Panc1 (cell line): ENCODE measurements around the gene CELF1. TPM values are rescaled to one million over a fixed set of nuclear protein-coding genes. Genes with fewer than 3 reads are reported as not detected.

ENCODE experiments used
- ATAC-seq: fragments of 200-7000 bp; cut with Tn5 transposase; 2 replicates; pipeline ENCODE4 v1.9.1; 2020; ENCODE audit warnings: mild to moderate bottlenecking, moderate library complexity
- BruUV-seq: library from RNA; stranded (reverse); fragments of 400-500 nt; replicated peaks from 2 replicates; lab custom pipeline; 2021; lab: Mats Ljungman, UMichigan
- CTCF ChIA-PET: fragments of 300-600 bp; sonication (Branson Sonifier 250); formaldehyde crosslinking; loops from one replicate; lab custom pipeline; 2022; ENCODE audit warnings: antibody characterized with exemption; lab: Charles Lee
- POLR2A ChIA-PET: fragments of 300-600 bp; sonication (Branson Sonifier 250); formaldehyde crosslinking; loops from one replicate; lab custom pipeline; 2022; ENCODE audit warnings: antibody characterized with exemption; lab: Charles Lee
- DNase-seq: peaks from one replicate; pipeline ENCODE4 v3.0.0-alpha.2; 2010; ENCODE audit warnings: low read depth, low spot score
- H3K27ac ChIP-seq: 2 replicates; pipeline ENCODE4 v1.5.1; 2011; ENCODE audit warnings: mild to moderate bottlenecking, low read length, inconsistent platforms
- H3K27me3 ChIP-seq: fragments of 200-500 bp; sonication (Bioruptor generic); 2 replicates; pipeline ENCODE4 v1.6.0; 2014; ENCODE audit warnings: low read length, inconsistent platforms; ENCODE audit not compliant: control insufficient read depth, insufficient read depth
- H3K36me3 ChIP-seq: fragments of 200-500 bp; sonication (Bioruptor generic); 2 replicates; pipeline ENCODE4 v1.5.1; 2014; ENCODE audit warnings: inconsistent platforms, mild to moderate bottlenecking, low read length, moderate library complexity; ENCODE audit not compliant: control insufficient read depth, insufficient read depth
- H3K4me1 ChIP-seq: 2 replicates; pipeline ENCODE4 v1.5.1; 2011; ENCODE audit warnings: inconsistent platforms, mild to moderate bottlenecking, low read length, moderate library complexity; ENCODE audit not compliant: control insufficient read depth, insufficient read depth
- H3K4me3 ChIP-seq, 2 experiments: 2 replicates each; pipeline ENCODE4 v1.5.1; 2011 to 2012; ENCODE audit warnings: low read depth in 2 of 2, low read length in 2 of 2, mild to moderate bottlenecking in 2 of 2, inconsistent platforms in 1 of 2, moderate library complexity in 1 of 2
- H3K9me3 ChIP-seq: fragments of 200-500 bp; sonication (Bioruptor generic); 2 replicates; pipeline ENCODE4 v1.5.1; 2014; ENCODE audit warnings: low read depth, mild to moderate bottlenecking, inconsistent platforms, low read length, moderate library complexity; ENCODE audit not compliant: control insufficient read depth, insufficient read depth
- CTCF ChIP-seq: fragments of 450-650 bp; IDR thresholded peaks from 2 replicates; pipeline ENCODE4 v1.5.1; 2017; ENCODE audit warnings: mild to moderate bottlenecking
- POLR2AphosphoS5 ChIP-seq: IDR thresholded peaks from 2 replicates; pipeline ENCODE4 v1.6.1; 2012; ENCODE audit warnings: mild to moderate bottlenecking, low read depth, low read length, moderate library complexity
- SIN3A ChIP-seq: IDR thresholded peaks from 2 replicates; pipeline ENCODE4 v1.6.1; 2012; ENCODE audit warnings: low read depth, mild to moderate bottlenecking, low read length, moderate library complexity, borderline replicate concordance; ENCODE audit not compliant: insufficient read depth
- TCF7L2 ChIP-seq: IDR thresholded peaks from 2 replicates; pipeline ENCODE4 v1.6.1; 2011; ENCODE audit warnings: mild to moderate bottlenecking, low read depth, low read length, inconsistent platforms
- in situ Hi-C: cut with HindIII; loops from 2 replicates; pipeline ENCODE4 v1.10.0; 2016; ENCODE audit warnings: low sequenced_read_pairs, low pct_unique_long_range_greater_than_20kb
- intact Hi-C: fragments of 100-400 bp; cut with micrococcal nuclease; formaldehyde crosslinking; loops from one replicate; pipeline ENCODE4 v1.10.0; 2022; ENCODE audit not compliant: unreplicated experiment
- total RNA-seq: library from RNA; stranded (reverse); gene quantifications from one replicate; pipeline ENCODE4 v1.2.1, GENCODE V29; 2021; ENCODE audit not compliant: unreplicated experiment
- TF ChIP-seq, protein P1 (sequence below), 2 experiments: IDR thresholded peaks; 2 replicates each; pipeline ENCODE4 v1.6.1; 2011 to 2012; ENCODE audit warnings: low read depth in 2 of 2, control low read depth in 1 of 2, low read length in 1 of 2, mild to moderate bottlenecking in 1 of 2, moderate library complexity in 1 of 2; ENCODE audit not compliant: insufficient read depth in 1 of 2

Gene CELF1
- total RNA-seq, 1 experiment from 2014 or later: 160 TPM

DNA sequence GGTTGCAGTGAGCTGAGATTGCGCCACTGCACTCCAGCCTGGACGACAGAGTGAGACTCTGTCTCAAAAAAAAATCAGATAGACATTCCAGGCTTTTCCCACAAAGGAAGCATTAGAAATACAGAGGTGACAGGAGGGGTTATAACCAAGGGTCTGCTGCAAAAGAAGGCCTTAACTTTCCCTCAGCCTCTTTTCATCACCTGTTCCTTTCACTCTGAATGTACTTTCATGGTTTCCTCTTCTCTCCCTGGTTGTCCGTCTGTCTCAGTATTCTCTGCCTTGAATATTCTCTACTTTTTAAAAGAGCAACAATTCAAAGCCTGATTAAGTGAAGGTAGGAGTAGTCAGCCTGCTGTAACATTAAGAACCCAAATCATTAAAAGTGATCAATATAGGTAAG lies 50.2 kb downstream of the CELF1 start:
- no peak for TF ChIP-seq POLR2AphosphoS5
- TF ChIP-seq, protein P1, sequence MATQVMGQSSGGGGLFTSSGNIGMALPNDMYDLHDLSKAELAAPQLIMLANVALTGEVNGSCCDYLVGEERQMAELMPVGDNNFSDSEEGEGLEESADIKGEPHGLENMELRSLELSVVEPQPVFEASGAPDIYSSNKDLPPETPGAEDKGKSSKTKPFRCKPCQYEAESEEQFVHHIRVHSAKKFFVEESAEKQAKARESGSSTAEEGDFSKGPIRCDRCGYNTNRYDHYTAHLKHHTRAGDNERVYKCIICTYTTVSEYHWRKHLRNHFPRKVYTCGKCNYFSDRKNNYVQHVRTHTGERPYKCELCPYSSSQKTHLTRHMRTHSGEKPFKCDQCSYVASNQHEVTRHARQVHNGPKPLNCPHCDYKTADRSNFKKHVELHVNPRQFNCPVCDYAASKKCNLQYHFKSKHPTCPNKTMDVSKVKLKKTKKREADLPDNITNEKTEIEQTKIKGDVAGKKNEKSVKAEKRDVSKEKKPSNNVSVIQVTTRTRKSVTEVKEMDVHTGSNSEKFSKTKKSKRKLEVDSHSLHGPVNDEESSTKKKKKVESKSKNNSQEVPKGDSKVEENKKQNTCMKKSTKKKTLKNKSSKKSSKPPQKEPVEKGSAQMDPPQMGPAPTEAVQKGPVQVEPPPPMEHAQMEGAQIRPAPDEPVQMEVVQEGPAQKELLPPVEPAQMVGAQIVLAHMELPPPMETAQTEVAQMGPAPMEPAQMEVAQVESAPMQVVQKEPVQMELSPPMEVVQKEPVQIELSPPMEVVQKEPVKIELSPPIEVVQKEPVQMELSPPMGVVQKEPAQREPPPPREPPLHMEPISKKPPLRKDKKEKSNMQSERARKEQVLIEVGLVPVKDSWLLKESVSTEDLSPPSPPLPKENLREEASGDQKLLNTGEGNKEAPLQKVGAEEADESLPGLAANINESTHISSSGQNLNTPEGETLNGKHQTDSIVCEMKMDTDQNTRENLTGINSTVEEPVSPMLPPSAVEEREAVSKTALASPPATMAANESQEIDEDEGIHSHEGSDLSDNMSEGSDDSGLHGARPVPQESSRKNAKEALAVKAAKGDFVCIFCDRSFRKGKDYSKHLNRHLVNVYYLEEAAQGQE (IDR thresholded peaks at IDR 0.05; ENCODE audit: insufficient read depth in 1 of 2, low read depth in 2 of 2, low read length in 1 of 2): no peak
- no peak for TF ChIP-seq CTCF
- no peak for TF ChIP-seq TCF7L2
- TF ChIP-seq SIN3A: no peak
- ChIA-PET POLR2A (no interaction called here), CTCF (no interaction called here)
- intact Hi-C loops (no loop called here), in situ Hi-C loops (no loop called here)
- H3K4me3 ChIP-seq: no peak overlapping the region
- no peak overlapping the region for H3K27ac ChIP-seq
- DNase-seq (no peak), ATAC-seq (no peak)
- H3K4me1 ChIP-seq: 0 out of 2 replicates have a peak, but pooled peaks cover 7% of the 10 kb centered on the region
- BruUV-seq: TSS peak; percentile 14
- H3K36me3 ChIP-seq: no peaks in the 10 kb centered on the region
- H3K9me3 ChIP-seq: no peaks in the 10 kb centered on the region
- H3K27me3 ChIP-seq: no peaks in the 10 kb centered on the region

DNA sequence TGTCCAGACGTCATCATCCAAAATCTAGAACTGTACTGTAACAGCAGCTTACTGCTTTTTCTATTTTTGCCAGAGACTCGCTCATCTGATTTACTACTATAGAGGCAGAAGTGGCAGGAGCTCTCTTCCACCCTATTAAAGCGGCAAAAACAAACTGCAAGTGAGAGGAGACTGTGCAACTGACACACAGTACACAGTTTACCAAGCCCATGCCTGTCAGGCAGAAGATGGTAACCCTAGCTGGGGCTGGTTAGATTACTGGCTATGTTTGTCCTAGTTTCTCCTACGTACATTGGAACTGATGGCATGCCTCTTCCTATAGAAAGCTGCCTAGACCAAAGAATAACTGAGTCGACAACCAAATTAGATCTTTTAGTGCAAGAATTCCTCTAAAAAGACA lies 51.8 kb downstream of the CELF1 start:
- no peak for DNase-seq
- ChIA-PET CTCF (interaction anchor here (0.7 kb wide), 1 partner anchor 9 kb away, joined by 3 read pairs; no protein-coding TSS in a partner anchor), POLR2A (interaction anchor here (0.5 kb wide), 1 partner anchor 38 kb away, joined by 4 read pairs; no protein-coding TSS in a partner anchor)
- in situ Hi-C loops: no loop called here
- ATAC-seq: no peak
- no peak for TF ChIP-seq SIN3A
- TF ChIP-seq, protein P1 (IDR thresholded peaks at IDR 0.05; ENCODE audit: insufficient read depth in 1 of 2, low read depth in 2 of 2, low read length in 1 of 2): no peak
- TF ChIP-seq CTCF: no peak
- TF ChIP-seq TCF7L2: no peak
- no peak for TF ChIP-seq POLR2AphosphoS5
- no peaks in the 10 kb centered on the region for H3K9me3 ChIP-seq
- H3K27me3 ChIP-seq: no peaks in the 10 kb centered on the region
- BruUV-seq: no TSS peak
- intact Hi-C loops: no loop called here
- peaks cover 7% of the 10 kb centered on the region; the same call in 1 of the 2 replicates for H3K4me1 ChIP-seq
- H3K4me3 ChIP-seq: no peak overlapping the region
- no peaks in the 10 kb centered on the region for H3K36me3 ChIP-seq
- H3K27ac ChIP-seq: no peak overlapping the region
